T47D (cell line): Measurements from ENCODE around the gene SLC6A4.
A peak's percentile ranks its signal among the peaks of the same experiment; 100 is the strongest.
"Not testable (repeated sequence)": the region's sequence is repeated elsewhere in the genome, so short reads cannot be mapped to it uniquely, and the experiment has no call there.

Source experiments
- DNase-seq, 2 experiments: peaks; one replicate each; pipeline versions ENCODE4 v3.0.0 to v3.0.0-alpha.2; 2011 to 2012; ENCODE audit warnings: low read depth in 1 of 2, low spot score in 1 of 2
- JUND ChIP-seq: IDR thresholded peaks from 2 replicates; pipeline ENCODE4 v1.6.1; 2012; ENCODE audit warnings: low read depth
- in situ Hi-C: cut with HindIII; loops from 2 replicates; pipeline ENCODE4 v1.10.0; 2016; ENCODE audit warnings: low sequenced_read_pairs, low pct_unique_long_range_greater_than_20kb

The SLC6A4 gene

DNA sequence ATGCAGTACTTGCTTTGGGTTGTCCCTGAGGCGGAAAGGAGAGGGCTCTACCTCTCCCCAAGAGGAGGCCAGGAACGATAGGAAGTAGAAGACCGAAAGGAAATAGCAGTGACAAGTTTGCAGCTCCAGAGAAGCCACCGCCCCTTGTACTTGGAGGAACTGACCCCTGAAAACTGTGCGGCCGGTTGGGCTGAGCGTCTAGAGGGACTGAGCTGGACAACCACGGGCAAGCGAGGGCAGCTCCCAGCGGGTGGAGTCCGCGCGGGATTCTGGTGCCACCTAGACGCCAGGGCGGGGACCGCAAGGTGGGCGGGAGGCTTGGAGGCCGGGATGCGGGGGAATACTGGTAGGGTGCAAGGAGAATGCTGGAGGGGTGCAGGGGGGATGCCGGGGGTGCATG lies 1.3 kb upstream of the SLC6A4 start:
- in situ Hi-C loops, result no loop called here
- no peak for TF ChIP-seq JUND
- peak; percentile 78 to 91 for DNase-seq

DNA sequence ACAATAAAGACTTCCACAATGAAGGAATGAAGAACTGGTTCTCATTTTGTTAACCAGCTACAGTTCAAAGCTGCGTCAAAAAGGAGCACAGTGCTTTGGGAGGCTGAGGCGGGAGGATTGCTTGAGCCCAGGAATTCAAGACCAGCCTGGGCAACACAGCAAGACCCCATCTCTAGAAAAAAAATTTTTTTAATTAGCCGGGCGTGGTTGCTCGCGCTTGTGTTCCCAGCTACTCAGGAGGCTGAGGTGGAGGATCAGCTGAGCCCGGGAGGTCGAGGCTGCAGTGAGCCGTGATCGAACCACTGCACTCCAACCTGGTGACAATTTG lies 764 bp upstream of the SLC6A4 start:
- no peak for TF ChIP-seq JUND
- in situ Hi-C loops, result no loop called here
- no peak for DNase-seq

DNA sequence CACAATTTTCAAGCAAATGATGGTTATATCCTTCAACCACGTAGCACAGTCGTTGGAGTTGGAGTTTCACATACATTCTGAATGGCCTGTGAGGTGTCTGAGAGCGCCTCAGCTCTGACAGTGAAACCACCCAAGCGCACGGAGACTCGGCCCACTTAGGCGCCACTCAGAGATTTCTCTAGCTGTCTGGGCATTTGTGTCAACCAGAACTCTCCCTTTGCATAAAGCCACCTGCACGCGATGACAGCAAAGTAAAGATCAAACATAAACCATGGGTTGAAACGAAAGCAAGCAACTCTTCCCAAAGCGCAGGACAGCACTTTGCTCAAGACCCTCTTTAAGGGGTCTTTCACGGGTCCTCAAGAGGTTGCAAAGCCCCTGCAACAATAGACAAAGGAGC lies 533 bp downstream of the SLC6A4 start:
- DNase-seq, result no peak
- no peak for TF ChIP-seq JUND
- in situ Hi-C loops, result no loop called here

DNA sequence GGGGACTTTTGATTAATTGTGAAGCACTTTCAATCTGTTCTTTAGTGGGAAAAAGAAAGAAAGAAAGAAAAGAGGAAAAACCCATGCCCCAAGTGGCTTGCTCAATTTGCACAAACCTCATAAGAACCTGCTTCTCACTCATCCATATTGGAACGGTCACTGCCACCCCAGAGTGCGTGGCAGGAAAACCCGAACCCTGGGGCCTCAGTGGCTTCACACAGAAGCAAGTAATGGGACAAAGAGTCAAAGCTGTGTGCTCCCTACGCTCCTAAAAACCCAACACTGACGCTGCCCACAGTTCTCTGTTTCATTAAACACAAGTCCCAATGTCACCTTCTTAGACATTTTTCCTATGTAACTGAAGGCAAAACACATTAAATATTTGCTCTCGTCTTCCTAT lies 1.2 kb downstream of the SLC6A4 start:
- TF ChIP-seq JUND, result no peak
- in situ Hi-C loops, result no loop called here

DNA sequence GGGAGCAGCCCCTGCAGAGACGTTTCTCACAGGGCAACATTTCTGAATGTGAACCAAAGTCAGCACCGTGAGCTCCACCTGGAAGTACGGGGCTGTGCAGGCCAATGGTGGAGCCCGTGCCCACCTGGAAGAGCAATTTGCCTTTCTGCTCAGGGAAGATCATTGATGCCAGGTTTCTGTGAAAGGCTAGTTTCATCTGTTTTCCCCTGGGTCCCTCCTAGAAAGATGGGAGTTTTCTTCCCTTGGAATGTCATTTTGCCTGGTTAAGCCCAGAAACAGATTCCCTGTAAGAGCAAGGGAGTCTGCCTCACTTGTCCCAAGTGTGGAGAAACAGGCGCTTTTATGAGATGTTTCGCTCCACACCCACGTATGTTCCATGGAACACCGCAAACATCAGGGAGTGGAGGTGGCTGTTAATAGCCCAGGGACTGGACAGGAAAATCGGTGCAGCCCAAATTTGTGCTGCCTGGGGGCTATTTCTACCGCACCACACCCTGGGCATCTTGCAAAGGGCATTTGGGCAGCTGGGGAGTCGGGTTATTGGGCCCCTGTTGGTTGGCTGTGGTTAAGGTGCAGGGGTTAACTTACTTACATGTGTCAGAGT lies 2.6 kb downstream of the SLC6A4 start:
- in situ Hi-C loops, result no loop called here
- no peak for DNase-seq

More for the DNA sequence above, 1.2 kb downstream of the SLC6A4 start:
- no peak for DNase-seq

DNA sequence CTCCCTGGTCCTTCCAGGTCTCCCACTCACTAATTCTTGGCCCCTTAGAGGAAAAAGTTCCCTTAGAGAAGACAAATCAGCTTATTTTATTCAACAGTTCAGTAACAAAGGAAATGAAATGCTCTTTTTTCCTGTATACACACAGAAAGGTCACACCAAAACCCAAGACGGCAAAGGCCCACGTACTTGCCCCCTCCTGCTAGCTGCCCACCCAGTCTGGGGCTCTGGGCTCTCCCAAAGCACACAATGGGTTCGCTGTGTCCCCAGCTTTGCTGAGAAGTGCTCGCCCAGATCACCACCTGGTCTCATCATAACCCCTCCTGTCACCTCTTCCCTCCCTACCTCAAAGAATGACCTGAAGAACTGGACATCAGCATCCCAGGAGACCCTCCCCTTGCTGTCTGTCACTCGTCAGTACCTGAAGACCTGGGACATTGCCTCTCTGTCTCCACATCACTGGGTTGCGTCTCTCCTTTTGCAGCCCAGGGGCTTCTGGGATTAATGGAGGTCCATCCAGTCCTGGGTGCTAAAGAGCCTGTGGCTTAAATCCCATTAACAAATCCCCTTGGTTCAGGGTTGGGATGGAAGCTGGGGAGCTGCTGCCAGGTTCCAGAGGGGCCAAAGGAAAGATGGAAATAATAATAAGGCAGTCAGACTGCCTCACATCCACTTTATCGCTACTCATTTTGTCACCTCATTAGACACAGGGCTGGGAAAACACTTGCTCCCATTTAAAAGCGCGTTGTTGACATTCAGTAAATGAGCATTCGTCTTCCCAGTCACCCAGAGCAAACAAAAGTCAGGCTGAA lies 3.3 kb downstream of the SLC6A4 start:
- TF ChIP-seq JUND, result no peak
- no peak for DNase-seq
- in situ Hi-C loops, result no loop called here

More for the DNA sequence above, 2.6 kb downstream of the SLC6A4 start:
- no peak for TF ChIP-seq JUND

DNA sequence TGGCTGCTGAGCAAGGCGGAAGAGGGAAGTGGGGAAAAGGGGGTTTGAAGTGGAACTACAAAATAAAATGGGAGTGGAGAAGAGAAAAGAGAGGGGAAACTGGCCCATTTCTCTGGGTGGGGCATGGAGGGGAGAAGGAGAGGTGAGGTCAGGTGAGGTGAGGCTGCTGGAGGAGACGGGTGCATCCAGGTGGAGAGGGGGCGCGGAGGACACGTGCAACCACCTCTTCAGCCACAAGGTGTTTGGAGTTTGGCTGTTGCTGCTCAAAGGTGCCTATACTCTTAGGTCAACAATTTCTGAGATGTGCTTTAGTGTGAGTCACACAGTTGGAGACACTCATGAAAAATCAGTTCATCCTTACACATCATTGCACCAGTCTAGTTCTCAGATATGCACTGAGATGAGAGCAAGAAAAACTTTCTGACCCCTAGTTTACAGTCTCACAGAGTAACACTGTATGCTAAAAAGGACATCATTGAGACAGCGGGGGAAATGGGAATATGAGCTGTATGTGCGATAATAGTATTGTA lies 4.8 kb downstream of the SLC6A4 start:
- TF ChIP-seq JUND, result no peak
- no peak for DNase-seq
- in situ Hi-C loops, result no loop called here

DNA sequence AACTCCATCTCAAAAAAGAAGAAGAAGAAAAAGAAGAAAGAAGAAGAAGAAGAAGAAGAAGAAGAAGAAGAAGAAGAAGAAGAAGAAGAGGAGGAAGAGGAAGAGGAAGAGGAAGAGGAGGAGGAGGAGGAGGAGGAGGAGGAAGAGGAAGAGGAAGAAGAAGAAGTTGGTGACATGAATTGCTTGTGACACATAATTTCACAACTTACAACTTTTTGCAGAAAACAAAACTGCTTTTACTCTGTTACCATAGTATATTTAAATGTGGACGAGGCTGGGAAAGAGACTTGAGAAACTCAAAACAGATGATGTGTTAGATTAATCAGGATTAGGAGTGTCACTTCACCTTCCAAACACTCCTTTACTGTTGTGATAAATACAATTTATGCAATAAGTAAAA lies 5.5 kb downstream of the SLC6A4 start:
- DNase-seq, in situ Hi-C loops: not testable (repeated sequence)

DNA sequence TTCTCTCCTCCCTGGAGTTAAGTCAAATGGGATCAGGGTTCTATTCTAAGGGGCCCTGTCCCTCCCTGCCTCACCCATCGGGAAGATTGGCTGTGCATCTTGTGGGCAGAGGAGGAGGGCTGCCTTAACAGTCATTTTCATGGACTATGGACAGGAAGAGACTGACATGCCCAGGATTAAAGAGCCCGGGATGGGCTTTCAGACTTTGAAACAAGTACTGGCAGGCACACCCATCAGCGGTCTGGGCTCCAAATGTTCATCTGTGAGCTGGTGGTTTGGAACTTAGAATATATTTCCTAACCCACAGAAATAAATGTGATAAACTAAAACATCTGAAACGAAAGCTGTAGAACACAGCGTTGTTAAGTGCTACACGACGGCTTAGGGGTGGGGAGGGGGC lies 6.5 kb downstream of the SLC6A4 start:
- TF ChIP-seq JUND, result no peak
- in situ Hi-C loops, result no loop called here
- DNase-seq, result no peak

DNA sequence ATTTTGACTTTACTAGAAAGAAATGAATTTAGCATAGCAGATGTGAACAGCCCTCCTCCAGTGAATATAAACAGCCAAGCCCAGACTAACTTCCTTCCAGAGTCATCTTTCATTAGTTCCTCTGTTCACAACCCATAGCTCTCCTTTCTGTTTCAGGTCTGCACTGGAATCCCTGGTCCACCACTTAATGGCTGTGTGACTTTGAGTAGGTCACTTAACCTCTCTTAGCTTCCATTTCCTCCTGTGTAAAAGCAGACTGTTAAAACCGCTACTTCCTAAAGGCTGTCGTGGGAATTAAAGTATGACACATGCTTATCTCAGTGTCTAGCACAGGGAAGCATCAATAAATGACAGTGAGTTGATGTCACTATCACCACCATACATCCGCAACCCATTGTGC lies 7.5 kb downstream of the SLC6A4 start:
- TF ChIP-seq JUND, result no peak
- in situ Hi-C loops, result no loop called here
- no peak for DNase-seq

DNA sequence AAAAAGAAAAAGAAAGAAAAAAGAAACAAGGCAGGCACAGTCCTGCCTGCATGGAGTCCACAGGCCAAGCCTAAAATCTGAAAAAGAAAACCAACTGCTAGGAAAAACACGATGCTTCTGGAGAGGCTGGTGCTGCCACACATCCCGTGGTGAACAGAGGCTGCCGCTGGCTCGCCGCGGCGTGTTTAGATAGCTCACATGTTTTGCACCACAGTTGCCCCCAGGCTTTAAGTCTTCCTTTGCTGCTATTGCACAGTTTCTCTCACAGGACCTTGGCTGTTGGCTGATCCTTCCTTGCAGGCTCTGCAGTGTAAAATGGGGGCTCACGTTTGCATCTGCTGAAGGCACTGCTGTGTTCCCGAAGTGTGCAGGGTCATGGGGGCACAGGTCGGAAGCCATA lies 8.6 kb downstream of the SLC6A4 start:
- DNase-seq, result peak in 1 of 2 experiments; percentile 56
- in situ Hi-C loops, result no loop called here
- no peak for TF ChIP-seq JUND

DNA sequence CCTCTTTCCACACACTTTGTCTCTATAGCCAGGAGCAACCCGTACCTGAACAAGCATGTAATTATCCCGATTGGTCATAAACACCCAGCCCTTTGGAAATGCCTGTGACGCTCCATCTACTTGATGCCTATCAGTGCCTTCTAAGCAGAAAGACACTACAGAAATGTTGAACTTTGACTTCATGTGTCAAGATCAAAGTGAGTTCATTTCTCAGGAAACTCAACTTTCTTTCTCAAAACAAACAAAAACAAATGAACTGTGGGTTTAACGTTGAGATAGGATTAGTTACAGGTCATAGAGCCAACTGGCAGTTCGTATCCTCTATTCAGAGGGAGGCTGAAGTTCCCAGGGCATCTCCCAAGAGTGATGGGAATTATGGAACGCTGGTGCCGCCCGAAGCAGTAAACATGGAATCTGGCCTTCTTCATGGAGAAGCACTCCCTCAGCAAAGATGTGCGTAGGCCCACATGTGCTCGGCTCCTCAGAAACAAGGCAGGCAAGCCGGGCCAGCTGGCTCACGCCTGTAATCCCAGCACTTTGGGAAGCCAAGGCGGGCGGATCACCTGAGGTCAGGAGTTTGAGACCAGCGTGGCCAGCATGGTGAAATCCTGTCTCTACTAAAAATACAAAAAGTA lies 9.5 kb downstream of the SLC6A4 start:
- in situ Hi-C loops, result no loop called here
- TF ChIP-seq JUND, result no peak
- DNase-seq, result peak; percentile 45 to 52

DNA sequence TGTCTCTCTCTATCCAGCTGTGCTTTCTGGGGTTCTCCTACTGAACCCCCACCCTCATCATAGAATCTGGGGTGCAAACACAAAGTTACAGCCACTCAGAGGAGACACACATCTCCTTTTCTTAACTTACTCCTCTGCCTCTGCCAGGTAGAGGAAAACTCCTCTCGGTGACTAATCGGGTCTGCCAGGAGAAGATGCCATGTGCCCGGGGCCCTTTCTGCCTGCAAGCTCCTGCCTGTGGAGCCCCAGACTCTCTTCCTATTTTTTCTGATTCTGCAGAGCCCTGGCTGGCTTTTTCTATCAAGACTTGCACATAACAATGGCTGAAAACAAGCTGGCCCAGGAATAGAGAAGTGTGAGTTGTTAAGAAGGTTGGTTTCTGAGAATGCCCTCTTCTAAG lies 10.4 kb downstream of the SLC6A4 start:
- no peak for TF ChIP-seq JUND
- no peak for DNase-seq
- in situ Hi-C loops, result no loop called here
